Fibroblast of lung (primary cell): ENCODE data around the gene ZNF575.

Experiments
- CTCF ChIP-seq, 2 donors: IDR thresholded peaks in 1 of 2; conservative IDR thresholded peaks in 1 of 2; 1 replicate in 1 of 2; 2 replicates in 1 of 2; pipeline ENCODE4 v1.5.1; 2011 to 2012; ENCODE audit warnings: low read length in 2 of 2, control low read depth in 1 of 2, inconsistent platforms in 1 of 2, low read depth in 1 of 2, mild to moderate bottlenecking in 1 of 2
- EZH2 ChIP-seq: IDR thresholded peaks from 2 replicates; pipeline ENCODE4 v1.5.1; 2012; ENCODE audit warnings: low read length, control low read depth, mild to moderate bottlenecking; ENCODE audit errors: missing control alignments

DNA sequence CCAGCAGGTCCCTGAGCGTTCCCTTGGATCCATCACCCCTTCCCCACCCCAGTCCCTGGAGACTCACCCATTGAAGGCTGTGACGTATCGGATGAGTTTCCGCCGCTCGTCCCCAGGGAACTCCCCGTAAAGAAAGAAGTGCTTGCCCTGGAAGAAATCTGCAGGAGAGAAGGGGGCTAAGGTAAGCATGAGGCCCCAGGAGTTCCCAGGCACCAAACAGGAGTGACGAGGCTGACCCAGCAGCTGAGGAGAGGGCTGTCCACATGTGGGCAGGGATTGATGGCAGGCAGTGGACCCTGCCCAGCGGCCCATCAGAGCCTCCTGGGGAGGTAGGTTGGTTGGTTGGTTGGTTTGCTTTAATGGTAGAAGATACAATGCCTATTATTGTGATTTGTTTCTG is 11.1 kb downstream of the ZNF575 start:
- TF ChIP-seq CTCF (conservative IDR thresholded peaks at IDR 0.05 in 1 of 2, IDR thresholded peaks at IDR 0.05 in 1 of 2; ENCODE audit: low read depth in 1 of 2, low read length in 2 of 2) = no peak
- no peak for TF ChIP-seq EZH2
